Left renal pelvis (tissue), 4 donors: ENCODE results near the gene HMCN2. TPM values are rescaled to one million over a fixed set of nuclear protein-coding genes. Genes with fewer than 3 reads are reported as not detected.
"Not testable (repeated sequence)": the region's sequence is repeated elsewhere in the genome, so short reads cannot be mapped to it uniquely, and the experiment has no call there.

Experiments
- DNase-seq, 4 donors: peaks; one replicate each; pipeline ENCODE4 v3.0.0-alpha.2; 2013; ENCODE audit warnings: low read depth in 4 of 4, low spot score in 3 of 4
- polyA plus RNA-seq, 4 donors: library from polyadenylated mRNA; unstranded; fragments of 120-200 nt; gene quantifications; one replicate each; pipeline ENCODE4 v1.2.1, GENCODE V29; 2013; ENCODE audit not compliant: insufficient read length in 4 of 4

Gene HMCN2
- polyA plus RNA-seq, 4 donors: 0.40 to 1.7 (median 1.1) TPM

DNA sequence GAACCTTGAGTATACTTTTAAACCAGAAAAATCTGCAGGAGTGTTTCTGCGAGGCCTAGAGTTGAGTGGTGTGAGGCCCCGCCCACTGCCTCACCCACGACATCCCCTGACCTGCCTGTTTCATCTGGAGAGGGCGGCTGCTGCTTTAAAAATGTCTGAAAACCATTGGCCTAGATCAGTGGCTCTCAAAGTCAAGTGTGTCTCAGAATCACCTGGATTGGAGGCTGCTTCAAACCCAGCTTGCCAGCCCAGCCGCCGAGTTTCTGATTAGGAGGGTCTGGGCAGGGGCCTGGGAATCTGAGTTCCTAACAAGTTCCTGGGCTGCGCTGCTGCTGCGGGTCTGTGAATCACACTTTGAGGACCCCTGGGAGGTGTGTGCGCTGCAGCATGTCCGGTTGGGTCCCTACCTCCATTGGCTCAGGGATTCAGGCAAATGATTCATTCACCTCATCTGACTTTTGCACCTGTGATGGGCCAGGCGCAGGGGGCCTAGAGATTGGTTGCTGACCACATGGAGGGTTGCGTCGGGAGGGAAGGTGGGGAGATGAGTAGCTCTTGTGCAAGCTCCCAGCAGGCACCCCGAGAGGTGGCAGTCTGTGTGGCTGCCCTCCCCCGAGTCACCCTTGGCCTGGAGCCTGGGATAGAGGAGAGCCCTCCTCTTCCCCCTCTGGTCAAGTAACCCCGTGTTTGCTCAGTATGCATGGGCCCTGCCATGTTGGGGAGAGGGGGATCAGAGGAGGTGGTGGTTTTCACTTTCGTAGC is 27.6 kb upstream of the HMCN2 start:
- no peak for DNase-seq

- DNase-seq: no peak
Measured at GRCh38 chr9:130239363-130239695, 26.2 kb upstream of the HMCN2 start.

GRCh38 chr9:130239741-130240241 is 25.8 kb upstream of the HMCN2 start:
- no peak for DNase-seq

GRCh38 chr9:130240410-130241197 is 25.0 kb upstream of the HMCN2 start:
- no peak for DNase-seq

- DNase-seq: no peak
Measured at GRCh38 chr9:130241198-130241535, 24.4 kb upstream of the HMCN2 start.

- no peak for DNase-seq
Measured at GRCh38 chr9:130242270-130243014, 23.1 kb upstream of the HMCN2 start.

DNA sequence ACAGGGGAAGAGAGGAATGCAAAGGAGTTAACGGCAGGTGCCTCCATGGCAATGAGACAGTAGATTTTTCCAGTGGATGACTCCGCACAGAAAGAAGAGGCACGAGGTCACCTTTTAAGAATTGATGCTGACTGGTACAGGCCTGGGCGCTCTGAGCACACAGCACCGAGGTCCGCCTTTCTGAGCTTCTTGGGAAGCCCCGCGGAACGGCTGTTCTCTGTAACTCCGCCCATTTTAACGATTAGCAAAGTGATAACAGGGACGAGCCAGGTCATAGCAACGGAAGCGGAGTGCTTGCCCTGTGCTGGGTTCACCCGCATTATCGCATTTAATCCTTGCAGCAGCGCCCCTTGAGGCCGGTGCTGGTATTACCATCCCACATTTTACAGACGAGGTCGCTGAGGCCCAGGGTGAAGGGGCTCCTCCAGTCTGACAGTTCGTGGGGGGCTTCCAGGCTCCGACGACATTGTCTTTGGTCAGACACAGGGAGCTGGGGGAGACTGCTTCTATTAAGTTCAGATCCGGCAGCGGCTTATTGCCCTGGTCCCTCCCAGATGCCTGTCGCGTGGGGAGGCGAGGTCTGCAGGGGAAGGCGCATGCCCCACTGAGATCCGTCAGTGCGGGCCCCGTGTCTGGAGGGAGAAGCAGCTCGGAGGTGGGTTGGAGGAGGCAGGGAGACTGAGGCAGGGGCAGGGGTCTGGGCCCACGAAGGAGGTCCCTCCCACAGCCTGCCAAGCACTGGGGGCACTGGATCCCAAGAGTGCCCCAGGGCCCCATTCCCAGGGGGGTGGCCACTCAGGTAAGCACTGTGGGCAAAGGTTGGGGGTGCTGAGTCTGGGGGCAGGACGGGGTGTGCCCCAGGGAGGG is 22.3 kb upstream of the HMCN2 start:
- no peak for DNase-seq

DNA sequence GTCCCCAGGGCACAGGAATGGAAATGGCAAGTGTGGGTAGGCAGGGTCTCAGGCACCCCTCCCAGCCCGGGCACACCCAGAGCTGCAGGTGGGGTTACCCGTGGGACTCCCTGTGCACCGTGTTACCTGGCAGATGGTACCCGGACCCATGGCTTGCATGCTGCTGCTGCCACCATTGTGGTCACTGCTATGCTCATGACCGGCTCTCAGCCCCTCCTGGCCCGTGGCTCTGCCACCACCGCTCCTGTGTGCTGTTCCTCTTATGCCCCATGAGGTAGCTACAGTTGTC is 21.7 kb upstream of the HMCN2 start:
- no peak for DNase-seq

DNA sequence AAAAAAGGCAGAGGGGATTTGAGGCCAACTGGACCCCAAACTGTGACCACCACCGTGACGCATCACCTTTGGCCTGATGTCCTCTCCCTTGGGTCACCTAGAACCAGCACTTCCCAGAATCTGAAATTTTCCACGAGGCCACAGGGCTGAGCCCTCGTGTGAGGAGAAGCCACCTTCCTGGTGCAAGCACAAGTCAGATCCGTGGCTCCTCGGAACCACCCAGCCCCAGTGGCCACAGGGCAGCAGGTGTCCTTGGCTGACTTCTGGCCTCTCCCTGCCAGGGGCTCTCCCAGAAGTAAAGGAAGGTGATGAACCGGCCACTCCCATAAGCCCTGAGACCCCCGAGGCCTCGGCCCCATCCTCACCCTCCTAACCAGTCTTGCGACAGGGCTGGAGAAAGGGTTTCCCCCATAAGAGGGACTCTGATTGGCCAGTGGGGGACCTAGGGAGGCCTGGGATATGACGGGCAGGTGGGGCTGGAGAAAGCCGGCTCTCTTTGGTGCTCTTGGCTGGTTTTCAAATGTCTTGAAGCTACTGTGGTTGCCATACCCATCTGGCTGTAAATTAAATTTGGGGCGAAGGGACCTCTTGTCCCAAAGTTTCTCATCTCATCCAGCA is 20.9 kb upstream of the HMCN2 start:
- DNase-seq: no peak

- DNase-seq: no peak
Measured at GRCh38 chr9:130245474-130245873, 20.1 kb upstream of the HMCN2 start.

DNA sequence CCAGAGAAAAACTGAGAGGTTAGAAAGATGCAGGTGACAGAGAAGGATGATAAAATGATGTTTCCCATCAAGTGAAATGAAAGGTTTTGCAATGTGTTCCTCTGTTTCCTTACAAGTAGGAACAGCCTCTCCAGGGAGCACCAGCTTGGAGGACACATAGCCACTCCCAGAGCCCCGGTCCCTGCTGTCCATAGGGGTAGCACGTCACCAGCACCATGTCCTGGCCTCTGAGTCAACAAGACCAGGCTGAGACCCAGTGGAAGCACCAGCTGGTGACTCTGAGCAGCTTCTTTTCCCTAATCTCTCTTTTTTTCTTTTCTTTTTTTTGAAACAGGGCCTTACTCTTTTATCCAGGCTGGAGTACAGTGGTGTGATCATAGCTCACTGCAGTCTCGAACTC is 19.4 kb upstream of the HMCN2 start:
- DNase-seq: no peak

- DNase-seq: no peak
Measured at GRCh38 chr9:130254747-130255630, 10.6 kb upstream of the HMCN2 start.

DNA sequence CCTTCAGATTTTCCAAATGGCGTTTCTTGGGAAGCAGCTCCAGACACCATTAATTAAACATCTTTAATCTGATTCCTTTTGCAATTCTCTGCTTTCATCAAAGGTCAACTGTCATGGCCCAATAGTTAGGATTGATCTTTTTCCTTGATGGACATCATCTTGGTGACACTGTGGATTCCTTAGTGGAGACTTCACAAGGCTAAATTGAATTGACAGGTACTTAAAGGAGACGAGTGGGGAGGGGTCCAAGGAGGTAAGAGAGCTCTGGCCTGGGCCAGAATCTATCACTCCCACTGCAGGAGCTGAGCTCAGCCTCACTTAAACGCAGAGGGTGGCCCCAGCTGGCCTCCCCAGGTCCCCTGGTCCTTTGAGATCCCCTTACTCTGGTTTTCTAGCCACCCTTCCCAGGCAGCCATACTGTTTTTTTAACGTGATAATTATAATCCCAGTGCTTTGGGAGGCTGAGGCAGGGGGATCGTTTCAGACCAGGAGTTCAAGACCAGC is 9.9 kb upstream of the HMCN2 start:
- no peak for DNase-seq

DNA sequence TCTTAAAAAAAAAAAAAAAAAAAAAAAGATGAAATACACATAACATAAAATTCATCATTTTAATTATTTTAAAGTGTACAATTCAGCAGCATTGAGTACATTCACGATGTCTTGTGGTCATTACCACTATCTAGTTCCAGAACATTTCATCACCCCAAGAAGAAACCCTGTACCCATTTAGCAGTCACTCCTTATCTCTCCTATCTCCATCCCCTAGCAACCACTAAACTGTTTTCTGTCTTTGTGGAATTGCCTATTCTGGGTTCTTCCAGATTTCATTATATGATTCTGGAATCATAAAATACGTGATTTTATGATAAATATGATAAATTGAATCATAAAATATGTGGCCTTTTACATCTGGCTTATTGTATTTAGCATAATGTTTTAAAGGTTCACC is 8.9 kb upstream of the HMCN2 start:
- no peak for DNase-seq

- not testable (repeated sequence) for DNase-seq
Measured at GRCh38 chr9:130258137-130258536, 7.4 kb upstream of the HMCN2 start.

- no peak for DNase-seq
Measured at GRCh38 chr9:130259044-130259443, 6.5 kb upstream of the HMCN2 start.

DNA sequence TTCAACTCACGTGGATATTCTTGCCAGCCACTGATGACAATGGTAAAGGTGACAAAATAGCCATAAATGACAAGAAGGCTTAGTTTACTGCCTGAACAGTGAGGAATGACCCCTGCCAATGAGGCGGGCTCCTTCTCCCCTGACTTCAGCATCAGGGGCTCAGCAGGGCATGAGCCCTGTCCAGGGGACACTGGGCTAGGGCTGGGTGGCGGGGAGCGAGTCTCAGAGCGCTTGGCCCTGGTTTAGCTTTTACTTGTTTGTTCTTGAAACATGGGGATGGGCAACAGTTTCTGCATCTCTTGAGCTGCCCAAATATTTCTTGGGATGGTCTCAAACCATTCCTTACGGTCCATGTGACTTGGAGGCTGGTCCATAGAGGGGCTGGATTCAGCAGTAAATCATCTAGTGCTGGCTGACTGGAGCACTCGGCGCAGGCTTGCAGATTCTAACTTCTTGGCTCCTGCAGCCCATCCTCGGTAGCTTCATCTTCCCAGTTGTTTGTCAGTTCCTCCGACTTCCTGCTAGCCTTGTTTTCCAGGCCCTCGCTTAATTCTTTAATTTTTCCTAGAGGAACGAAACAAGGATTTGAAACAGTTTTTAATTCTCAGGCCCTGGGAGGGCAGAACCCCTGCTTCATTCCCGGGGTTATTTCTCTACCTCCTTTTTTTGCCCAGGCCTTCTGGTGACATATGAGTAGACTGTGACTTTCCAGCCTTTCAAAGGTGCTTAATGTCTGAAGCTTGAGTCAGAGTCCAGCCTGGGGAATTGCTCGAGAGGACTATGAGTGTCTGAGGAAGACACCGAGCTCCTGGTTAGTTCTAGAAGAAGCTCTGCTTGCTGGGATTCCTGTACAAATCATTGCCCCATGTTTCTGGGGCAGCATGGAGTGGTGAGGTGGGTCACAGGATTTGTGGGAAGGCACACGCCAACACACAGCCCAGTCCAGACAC is 4.5 kb upstream of the HMCN2 start:
- DNase-seq: no peak
